SK-N-SH (cell line): Measurements from ENCODE around the gene ANO4. TPM values are rescaled to one million over a fixed set of nuclear protein-coding genes. Genes with fewer than 3 reads are reported as not detected.

ENCODE experiments used
- CTCF ChIA-PET: fragments of 300-600, 350-600 bp; formaldehyde crosslinking; extraction: SDS; loops from one replicate; lab custom pipeline; 2021; lab: Yijun Ruan, JAX
- POLR2A ChIA-PET: fragments of 350-600 bp; sonication (Branson Sonifier 250); formaldehyde crosslinking; extraction: SDS; loops from one replicate; lab custom pipeline; 2020; ENCODE audit warnings: antibody characterized with exemption, inconsistent platforms; lab: Yijun Ruan, JAX
- DNase-seq: peaks from one replicate; pipeline ENCODE4 v3.0.0; 2012
- H2AFZ ChIP-seq: fragments of 200-600 bp; sonication (generic); 2 replicates; pipeline ENCODE4 v1.8.1; 2016; ENCODE audit warnings: antibody characterized with exemption, mild to moderate bottlenecking, low read depth
- H3F3A ChIP-seq: fragments of 200-600 bp; sonication (generic); replicated peaks from 2 replicates; pipeline ENCODE3; 2016; ENCODE audit warnings: antibody characterized with exemption, mild to moderate bottlenecking; ENCODE audit not compliant: insufficient read depth
- H3K27ac ChIP-seq, 2 experiments: fragments of 200-500 bp in 1 of 2; fragments of 200-600 bp in 1 of 2; sonication (Bioruptor generic) in 1 of 2; sonication (generic), shearing (Covaris generic) in 1 of 2; 2 replicates each; pipeline versions ENCODE4 v1.5.1 to v1.6.1; 2014 to 2016; ENCODE audit warnings: low read depth in 2 of 2, inconsistent platforms in 1 of 2, low read length in 1 of 2, mild to moderate bottlenecking in 1 of 2, mixed read lengths in 1 of 2
- H3K27me3 ChIP-seq: fragments of 200-600 bp; sonication (generic), shearing (Covaris generic); 2 replicates; pipeline ENCODE4 v1.6.1; 2016; ENCODE audit warnings: mixed run types; ENCODE audit not compliant: insufficient read depth
- H3K36me3 ChIP-seq, 2 experiments: fragments of 200-500 bp in 1 of 2; fragments of 200-600 bp in 1 of 2; sonication (Bioruptor generic) in 1 of 2; sonication (generic) in 1 of 2; replicated peaks in 1 of 2; 2 replicates each; pipeline versions ENCODE3 to v1.5.1; 2014 to 2016; ENCODE audit warnings: low read length in 1 of 2, mild to moderate bottlenecking in 1 of 2; ENCODE audit not compliant: insufficient read depth in 2 of 2, control insufficient read depth in 1 of 2
- H3K4me1 ChIP-seq, 2 experiments: fragments of 200-500 bp in 1 of 2; fragments of 200-600 bp in 1 of 2; sonication (Bioruptor generic) in 1 of 2; sonication (generic), shearing (Covaris generic) in 1 of 2; 2 replicates each; pipeline versions ENCODE4 v1.5.1 to v1.6.1; 2014 to 2016; ENCODE audit warnings: low read depth in 1 of 2, low read length in 1 of 2, mixed run types in 1 of 2; ENCODE audit not compliant: insufficient read depth in 2 of 2, control insufficient read depth in 1 of 2
- H3K4me2 ChIP-seq: fragments of 200-600 bp; sonication (generic), shearing (Covaris generic); 2 replicates; pipeline ENCODE4 v1.6.1; 2017; ENCODE audit warnings: mixed run types
- H3K4me3 ChIP-seq, 2 experiments: fragments of 200-500 bp in 1 of 2; fragments of 200-600 bp in 1 of 2; sonication (Bioruptor generic) in 1 of 2; sonication (generic), shearing (Covaris generic) in 1 of 2; 2 replicates each; pipeline versions ENCODE4 v1.5.1 to v1.8.1; 2014 to 2016; ENCODE audit warnings: low read depth in 2 of 2, inconsistent platforms in 1 of 2, low read length in 1 of 2, mild to moderate bottlenecking in 1 of 2, mixed read lengths in 1 of 2, moderate library complexity in 1 of 2
- H3K79me2 ChIP-seq: fragments of 200-600 bp; sonication (generic); 2 replicates; pipeline ENCODE4 v1.8.1; 2017; ENCODE audit warnings: mild to moderate bottlenecking; ENCODE audit not compliant: insufficient read depth
- H3K9ac ChIP-seq: fragments of 200-600 bp; sonication (generic); 2 replicates; pipeline ENCODE4 v1.6.1; 2017; ENCODE audit warnings: mixed run types
- H3K9me2 ChIP-seq: fragments of 200-600 bp; sonication (generic); 2 replicates; pipeline ENCODE4 v1.6.1; 2017; ENCODE audit warnings: mixed run types
- H3K9me3 ChIP-seq: fragments of 200-600 bp; sonication (generic); 2 replicates; pipeline ENCODE4 v1.6.1; 2017; ENCODE audit warnings: mixed run types, mild to moderate bottlenecking, moderate library complexity
- H4K20me1 ChIP-seq: fragments of 200-600 bp; sonication (generic); 2 replicates; pipeline ENCODE4 v1.6.1; 2017; ENCODE audit warnings: mild to moderate bottlenecking, mixed run types; ENCODE audit not compliant: insufficient read depth
- EP300 ChIP-seq, 2 experiments: IDR thresholded peaks; 2 replicates each; pipeline versions ENCODE4 v1.4.0 to v1.6.1; 2012; ENCODE audit warnings: borderline replicate concordance in 1 of 2, low read depth in 1 of 2, low read length in 1 of 2
- FOXJ3 ChIP-seq: sonication (generic); formaldehyde crosslinking; IDR thresholded peaks from 2 replicates; pipeline ENCODE4 v1.5.1; 2020; ENCODE audit warnings: mild to moderate bottlenecking, missing genetic modification reagents
- GATA2 ChIP-seq: sonication (generic); formaldehyde crosslinking; IDR thresholded peaks from 2 replicates; pipeline ENCODE4 v1.5.0; 2020; ENCODE audit warnings: mild to moderate bottlenecking, missing genetic modification reagents
- IRF3 ChIP-seq: fragments of 150-350 bp; IDR thresholded peaks from 2 replicates; pipeline ENCODE4 v1.6.1; 2016; ENCODE audit warnings: mild to moderate bottlenecking, low read depth, low read length
- JUND ChIP-seq: IDR thresholded peaks from 2 replicates; pipeline ENCODE4 v1.4.0; 2012
- MAX ChIP-seq: IDR thresholded peaks from 2 replicates; pipeline ENCODE4 v1.4.0; 2012; ENCODE audit warnings: low read depth
- MEF2A ChIP-seq: IDR thresholded peaks from 2 replicates; pipeline ENCODE4 v1.4.0; 2012; ENCODE audit warnings: low read depth, borderline replicate concordance
- SMC3 ChIP-seq: IDR thresholded peaks from 2 replicates; pipeline ENCODE4 v1.6.1; 2012; ENCODE audit warnings: low read depth, low read length, improper control_type of control experiment
- TCF12 ChIP-seq: IDR thresholded peaks from 2 replicates; pipeline ENCODE4 v1.4.0; 2012
- TEAD4 ChIP-seq: IDR thresholded peaks from 2 replicates; pipeline ENCODE4 v1.4.0; 2012; ENCODE audit warnings: mild to moderate bottlenecking, borderline replicate concordance; ENCODE audit not compliant: insufficient read depth
- USF2 ChIP-seq: fragments of 150-350 bp; IDR thresholded peaks from 2 replicates; pipeline ENCODE4 v1.6.1; 2017; ENCODE audit warnings: antibody characterized with exemption, low read length, low read depth, borderline replicate concordance
- YY1 ChIP-seq: IDR thresholded peaks from 2 replicates; pipeline ENCODE4 v1.4.0; 2012; ENCODE audit warnings: low read depth, mild to moderate bottlenecking
- WGBS: methylation state at CpG from one replicate; pipeline ENCODE4 v1.1.6; 2017; ENCODE audit warnings: low lambda C conversion rate; 5-methylcytosine and 5-hydroxymethylcytosine counted together
- polyA plus RNA-seq, 3 experiments: library from polyadenylated mRNA; depleted of rRNA; stranded (reverse); fragments of >200 nt; gene quantifications; 2 replicates each; pipeline ENCODE4 v1.2.3, GENCODE V29; 2012

The ANO4 gene
- polyA plus RNA-seq, 1 of the 3 experiments (the other 2 are of a cell fraction) = 9.4 TPM

GRCh38 chr12:100798286-100799160 is 3.9 kb downstream of the ANO4 start:
- H3K4me3 ChIP-seq = no peak overlapping the region
- no peak for TF ChIP-seq FOXJ3 (CRISPR knock-in tag)
- 0 out of 2 replicates have a peak, but pooled peaks have one; percentile 11 for TF ChIP-seq TEAD4
- peak; percentile 17; the same call in 1 of the 2 replicates for TF ChIP-seq JUND
- TF ChIP-seq IRF3 = no peak
- peak in 1 of 2 experiments; percentile 56; a peak in 1 of 4 replicates for TF ChIP-seq EP300 (IDR thresholded peaks at IDR 0.05; ENCODE audit: borderline replicate concordance in 1 of 2, low read depth in 1 of 2, low read length in 1 of 2)
- TF ChIP-seq TCF12 = peak; percentile 67
- no peak for TF ChIP-seq SMC3
- no peaks in the 10 kb centered on the region for H3F3A ChIP-seq
- H3K9ac ChIP-seq = peak overlapping the region; percentile 14; the same call in 1 of the 2 replicates
- CTCF ChIA-PET = no interaction called here
- H3K36me3 ChIP-seq = no peaks in the 10 kb centered on the region
- no peak overlapping the region; the same call in 1 of the 2 replicates for H3K4me2 ChIP-seq
- POLR2A ChIA-PET = no interaction called here
- no peaks in the 10 kb centered on the region for H4K20me1 ChIP-seq
- no peaks in the 10 kb centered on the region for H3K27me3 ChIP-seq
- peaks cover 0 to 7% of the 10 kb centered on the region in 2 experiments; a peak in 2 of 4 replicates for H3K4me1 ChIP-seq
- no peaks in the 10 kb centered on the region for H3K79me2 ChIP-seq
- no peak for DNase-seq
- no peak overlapping the region for H2AFZ ChIP-seq
- WGBS = 55% methylated on average over 3 of the region's 3 CpGs
- no peaks in the 10 kb centered on the region for H3K9me2 ChIP-seq
- peak overlapping the region in 1 of 2 experiments; percentile 77; a peak in 2 of 4 replicates for H3K27ac ChIP-seq
- no peaks in the 10 kb centered on the region for H3K9me3 ChIP-seq

GRCh38 chr12:100799770-100800169 is 5.2 kb downstream of the ANO4 start:
- DNase-seq = no peak

More at GRCh38 chr12:100799770-100800169, 5.2 kb downstream of the ANO4 start:
- peaks cover 0 to 7% of the 10 kb centered on the region in 2 experiments; a peak in 2 of 4 replicates for H3K4me1 ChIP-seq
- no peaks in the 10 kb centered on the region for H3K9me3 ChIP-seq
- no peaks in the 10 kb centered on the region for H3F3A ChIP-seq
- H3K4me3 ChIP-seq = no peak overlapping the region
- no peaks in the 10 kb centered on the region for H4K20me1 ChIP-seq
- H2AFZ ChIP-seq = no peak overlapping the region
- 44% methylated on average over 2 of the region's 2 CpGs for WGBS
- no peaks in the 10 kb centered on the region for H3K9me2 ChIP-seq
- CTCF ChIA-PET = no interaction called here
- no peaks in the 10 kb centered on the region for H3K36me3 ChIP-seq
- H3K79me2 ChIP-seq = peaks cover 5% of the 10 kb centered on the region; the same call in 1 of the 2 replicates
- no peak for TF ChIP-seq YY1
- no peak for TF ChIP-seq GATA2 (CRISPR knock-in tag)
- no peak for TF ChIP-seq MAX
- TF ChIP-seq USF2 = no peak
- TF ChIP-seq MEF2A = no peak
- TF ChIP-seq, all 33 proteins: peak for 0
- POLR2A ChIA-PET = no interaction called here
- Histone ChIP-seq H3K27ac (peak overlapping the region in 1 of 2 experiments; percentile 77; a peak in 2 of 4 replicates), H3K4me2 (no peak overlapping the region), H3K9ac (no peak overlapping the region), H3K27me3 (no peaks in the 10 kb centered on the region)
